ENCODE measurements around the gene CNIH3. TPM values are rescaled to one million over a fixed set of nuclear protein-coding genes. Genes with fewer than 3 reads are reported as not detected.

Gene CNIH3
- total and polyA plus RNA-seq, 2 donors (not counting 1 experiment from before 2014, with no cell fraction given): 3.7 to 28.1 TPM

- H3K4me1 ChIP-seq (ENCODE audit: control insufficient read depth, extremely low read depth, insufficient read depth, low read length): peaks cover 13% of the 10 kb centered on the region
- H3K9me3 ChIP-seq (ENCODE audit: control insufficient read depth, insufficient read depth, low read depth, low read length): no peaks in the 10 kb centered on the region
- no peak overlapping the region for H3K27ac ChIP-seq (ENCODE audit: insufficient read depth, low read length)
Measured at GRCh38 chr1:224588515-224588914, 27.6 kb upstream of the CNIH3 start.

GRCh38 chr1:224589006-224589405 is 27.1 kb upstream of the CNIH3 start:
- H2AFZ ChIP-seq (ENCODE audit: low read length): no peak overlapping the region
- DNase-seq (ENCODE audit: low read depth in 2 of 2): peak; percentile 45 to 76
- H4K20me1 ChIP-seq (ENCODE audit: control insufficient read depth, extremely low read depth, insufficient read depth, low read length): no peaks in the 10 kb centered on the region
- H3K36me3 ChIP-seq (ENCODE audit: control insufficient read depth, insufficient read depth, low read length): no peaks in the 10 kb centered on the region
- no peaks in the 10 kb centered on the region for H3K9me3 ChIP-seq (ENCODE audit: control insufficient read depth, insufficient read depth, low read depth, low read length)
- TF ChIP-seq CTCF (conservative IDR thresholded peaks at IDR 0.05 in 1 of 2, IDR thresholded peaks at IDR 0.05 in 1 of 2; ENCODE audit: low read depth in 1 of 2, low read length in 2 of 2): no peak
- no peak for TF ChIP-seq EZH2 (IDR thresholded peaks at IDR 0.05; ENCODE audit: low read length, missing control alignments)
- no peaks in the 10 kb centered on the region for H3K27me3 ChIP-seq (ENCODE audit: control insufficient read depth, insufficient read depth, low read length)
- no peak overlapping the region for H3K27ac ChIP-seq (ENCODE audit: insufficient read depth, low read length)
- H3K4me2 ChIP-seq (ENCODE audit: extremely low read depth, insufficient read depth, low read length): no peak overlapping the region
- H3K79me2 ChIP-seq (ENCODE audit: control insufficient read depth, insufficient read depth, low read length): no peaks in the 10 kb centered on the region
- H3K4me1 ChIP-seq (ENCODE audit: control insufficient read depth, extremely low read depth, insufficient read depth, low read length): peaks cover 13% of the 10 kb centered on the region
- H3K4me3 ChIP-seq (replicated peaks in 1 of 4; ENCODE audit: control extremely low read depth in 1 of 4, insufficient read depth in 1 of 4, low read depth in 3 of 4, low read length in 4 of 4): no peak overlapping the region
- no peak overlapping the region for H3K9ac ChIP-seq (ENCODE audit: insufficient read depth, low read length)

More at GRCh38 chr1:224588515-224588914, 27.6 kb upstream of the CNIH3 start:
- H3K36me3 ChIP-seq (ENCODE audit: control insufficient read depth, insufficient read depth, low read length): no peaks in the 10 kb centered on the region
- no peak overlapping the region for H2AFZ ChIP-seq (ENCODE audit: low read length)
- H3K4me3 ChIP-seq (replicated peaks in 1 of 4; ENCODE audit: control extremely low read depth in 1 of 4, insufficient read depth in 1 of 4, low read depth in 3 of 4, low read length in 4 of 4): no peak overlapping the region
- no peaks in the 10 kb centered on the region for H3K27me3 ChIP-seq (ENCODE audit: control insufficient read depth, insufficient read depth, low read length)
- H3K9ac ChIP-seq (ENCODE audit: insufficient read depth, low read length): no peak overlapping the region
- no peak for DNase-seq (ENCODE audit: low read depth in 2 of 2)
- no peaks in the 10 kb centered on the region for H3K79me2 ChIP-seq (ENCODE audit: control insufficient read depth, insufficient read depth, low read length)
- TF ChIP-seq EZH2 (IDR thresholded peaks at IDR 0.05; ENCODE audit: low read length, missing control alignments): no peak
- no peak for TF ChIP-seq CTCF (conservative IDR thresholded peaks at IDR 0.05 in 1 of 2, IDR thresholded peaks at IDR 0.05 in 1 of 2; ENCODE audit: low read depth in 1 of 2, low read length in 2 of 2)
- no peaks in the 10 kb centered on the region for H4K20me1 ChIP-seq (ENCODE audit: control insufficient read depth, extremely low read depth, insufficient read depth, low read length)
- no peak overlapping the region for H3K4me2 ChIP-seq (ENCODE audit: extremely low read depth, insufficient read depth, low read length)

GRCh38 chr1:224591326-224591725 is 24.8 kb upstream of the CNIH3 start:
- H3K79me2 ChIP-seq (ENCODE audit: control insufficient read depth, insufficient read depth, low read length): no peaks in the 10 kb centered on the region
- peak in 1 of 2 donors; percentile 63 for DNase-seq (ENCODE audit: low read depth in 2 of 2)
- no peak overlapping the region for H2AFZ ChIP-seq (ENCODE audit: low read length)
- H3K27me3 ChIP-seq (ENCODE audit: control insufficient read depth, insufficient read depth, low read length): no peaks in the 10 kb centered on the region
- TF ChIP-seq EZH2 (IDR thresholded peaks at IDR 0.05; ENCODE audit: low read length, missing control alignments) (no peak), CTCF (conservative IDR thresholded peaks at IDR 0.05 in 1 of 2, IDR thresholded peaks at IDR 0.05 in 1 of 2; ENCODE audit: low read depth in 1 of 2, low read length in 2 of 2) (no peak)
- H3K9ac ChIP-seq (ENCODE audit: insufficient read depth, low read length): no peak overlapping the region
- H3K27ac ChIP-seq (ENCODE audit: insufficient read depth, low read length): no peak overlapping the region
- no peaks in the 10 kb centered on the region for H3K9me3 ChIP-seq (ENCODE audit: control insufficient read depth, insufficient read depth, low read depth, low read length)
- H3K4me2 ChIP-seq (ENCODE audit: extremely low read depth, insufficient read depth, low read length): no peak overlapping the region
- no peak overlapping the region for H3K4me3 ChIP-seq (replicated peaks in 1 of 4; ENCODE audit: control extremely low read depth in 1 of 4, insufficient read depth in 1 of 4, low read depth in 3 of 4, low read length in 4 of 4)
- no peaks in the 10 kb centered on the region for H3K36me3 ChIP-seq (ENCODE audit: control insufficient read depth, insufficient read depth, low read length)
- H3K4me1 ChIP-seq (ENCODE audit: control insufficient read depth, extremely low read depth, insufficient read depth, low read length): peaks cover 13% of the 10 kb centered on the region
- H4K20me1 ChIP-seq (ENCODE audit: control insufficient read depth, extremely low read depth, insufficient read depth, low read length): no peaks in the 10 kb centered on the region

Data from fibroblast of lung (primary cell).